Epithelial cell of esophagus (primary cell): Measurements from ENCODE around the gene FURIN.
"Not testable (repeated sequence)": the region's sequence is repeated elsewhere in the genome, so short reads cannot be mapped to it uniquely, and the experiment has no call there.

Source experiments
- DNase-seq: peaks from one replicate; pipeline ENCODE4 v3.0.0; 2010; ENCODE audit warnings: low read depth
- H3K4me3 ChIP-seq: 2 replicates; pipeline ENCODE4 v1.5.1; 2011; ENCODE audit warnings: mild to moderate bottlenecking, low read length, control low read depth
- CTCF ChIP-seq: IDR thresholded peaks from 2 replicates; pipeline ENCODE4 v1.5.1; 2011; ENCODE audit warnings: low read depth, mild to moderate bottlenecking, low read length, control low read depth, inconsistent platforms; ENCODE audit not compliant: insufficient read depth; ENCODE audit errors: missing control alignments

FURIN gene

GRCh38 chr15:90915808-90916440 lies 47.5 kb downstream of the FURIN start:
- no peak for TF ChIP-seq CTCF
- DNase-seq, result no peak
- H3K4me3 ChIP-seq, result no peak overlapping the region

DNA sequence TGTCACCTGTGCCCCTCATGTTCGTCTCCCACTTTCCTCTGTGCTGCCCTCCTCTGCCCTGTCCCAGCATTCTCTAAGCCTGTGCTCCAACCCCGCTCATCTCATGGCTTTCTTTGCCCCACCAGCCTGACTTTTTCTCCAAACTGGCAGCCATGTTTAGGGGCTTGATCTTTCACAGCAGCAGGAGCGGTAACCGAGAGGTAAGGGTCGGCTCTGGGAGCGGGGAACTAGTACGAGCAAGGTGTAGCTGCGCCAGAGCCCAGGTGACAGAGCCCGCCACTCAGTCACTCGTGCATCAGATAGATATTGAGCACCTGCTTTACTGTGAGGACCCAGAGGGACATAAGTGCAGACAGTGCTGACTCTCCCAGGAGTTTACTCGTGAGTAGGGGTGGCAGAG lies 48.1 kb downstream of the FURIN start:
- no peak for DNase-seq
- H3K4me3 ChIP-seq, result no peak overlapping the region
- TF ChIP-seq CTCF, result no peak

- no peak overlapping the region for H3K4me3 ChIP-seq
- no peak for TF ChIP-seq CTCF
- no peak for DNase-seq
Measured at GRCh38 chr15:90917569-90917968, 49.2 kb downstream of the FURIN start.

DNA sequence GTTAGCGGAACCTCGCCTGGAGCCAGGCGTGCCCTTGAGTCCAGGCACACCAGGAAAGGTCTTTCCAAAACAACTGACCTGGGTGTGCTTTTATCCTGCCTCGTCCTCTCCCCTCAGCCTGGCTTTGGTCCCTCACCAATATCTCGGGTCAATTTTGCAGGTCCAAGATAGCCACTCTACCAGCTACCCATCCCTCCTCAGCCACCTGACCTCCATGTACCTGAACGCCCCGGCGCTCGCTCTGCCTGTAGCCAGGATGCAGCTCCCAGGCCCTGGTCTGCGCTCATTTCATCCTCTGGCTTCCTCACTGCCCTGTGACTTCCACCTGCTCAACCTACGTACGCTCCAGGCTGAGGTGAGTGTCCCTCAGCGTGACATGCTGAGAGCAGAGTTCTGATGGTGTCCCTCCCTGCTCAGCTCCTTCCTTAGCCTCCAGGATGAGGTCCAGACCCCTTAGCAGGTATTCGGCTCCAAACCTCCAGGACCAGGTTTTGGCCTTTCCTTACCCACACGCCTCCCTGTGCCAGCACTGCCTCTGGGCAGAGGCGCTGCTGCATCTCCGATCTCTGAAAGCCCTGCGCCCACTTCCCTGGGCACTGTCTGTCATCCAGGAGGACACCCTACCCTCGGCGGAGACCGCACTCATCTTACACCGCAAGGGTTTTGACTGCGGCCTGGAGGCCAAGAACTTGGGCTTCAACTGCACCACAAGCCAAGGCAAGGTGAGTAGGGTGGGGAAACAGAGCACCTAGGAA lies 49.8 kb downstream of the FURIN start:
- no peak for TF ChIP-seq CTCF
- DNase-seq, result no peak
- H3K4me3 ChIP-seq, result no peak overlapping the region

- TF ChIP-seq CTCF, result no peak
Measured at GRCh38 chr15:90918835-90919234, 50.4 kb downstream of the FURIN start.

GRCh38 chr15:90921887-90922286 lies 53.5 kb downstream of the FURIN start:
- no peak for TF ChIP-seq CTCF

More at GRCh38 chr15:90918835-90919234, 50.4 kb downstream of the FURIN start:
- H3K4me3 ChIP-seq, result no peak overlapping the region
- no peak for DNase-seq

GRCh38 chr15:90922712-90923322 lies 54.4 kb downstream of the FURIN start:
- peak; percentile 35 for DNase-seq
- H3K4me3 ChIP-seq, result not testable (repeated sequence)

More at GRCh38 chr15:90921887-90922286, 53.5 kb downstream of the FURIN start:
- no peak overlapping the region for H3K4me3 ChIP-seq
- DNase-seq, result no peak
